Esophagus muscularis mucosa (tissue), 3 donors: ENCODE results near the gene SYNPO2L.
A peak's percentile ranks its signal among the peaks of the same experiment; 100 is the strongest.

Source experiments
- POLR2A ChIP-seq: fragments of 450-650 bp; IDR thresholded peaks from one replicate; pipeline ENCODE4 v1.6.1; 2017; ENCODE audit warnings: antibody characterized with exemption, moderate library complexity, mild to moderate bottlenecking, low read depth
- TF ChIP-seq, protein P1 (sequence below), 3 experiments: fragments of 200-600 bp in 2 of 3; fragments of 450-650 bp in 1 of 3; sonication (generic) in 2 of 3; IDR thresholded peaks; one replicate each; pipeline ENCODE4 v1.5.1; 2017 to 2019; ENCODE audit warnings: antibody characterized with exemption in 3 of 3, mild to moderate bottlenecking in 2 of 3, moderate library complexity in 1 of 3

DNA sequence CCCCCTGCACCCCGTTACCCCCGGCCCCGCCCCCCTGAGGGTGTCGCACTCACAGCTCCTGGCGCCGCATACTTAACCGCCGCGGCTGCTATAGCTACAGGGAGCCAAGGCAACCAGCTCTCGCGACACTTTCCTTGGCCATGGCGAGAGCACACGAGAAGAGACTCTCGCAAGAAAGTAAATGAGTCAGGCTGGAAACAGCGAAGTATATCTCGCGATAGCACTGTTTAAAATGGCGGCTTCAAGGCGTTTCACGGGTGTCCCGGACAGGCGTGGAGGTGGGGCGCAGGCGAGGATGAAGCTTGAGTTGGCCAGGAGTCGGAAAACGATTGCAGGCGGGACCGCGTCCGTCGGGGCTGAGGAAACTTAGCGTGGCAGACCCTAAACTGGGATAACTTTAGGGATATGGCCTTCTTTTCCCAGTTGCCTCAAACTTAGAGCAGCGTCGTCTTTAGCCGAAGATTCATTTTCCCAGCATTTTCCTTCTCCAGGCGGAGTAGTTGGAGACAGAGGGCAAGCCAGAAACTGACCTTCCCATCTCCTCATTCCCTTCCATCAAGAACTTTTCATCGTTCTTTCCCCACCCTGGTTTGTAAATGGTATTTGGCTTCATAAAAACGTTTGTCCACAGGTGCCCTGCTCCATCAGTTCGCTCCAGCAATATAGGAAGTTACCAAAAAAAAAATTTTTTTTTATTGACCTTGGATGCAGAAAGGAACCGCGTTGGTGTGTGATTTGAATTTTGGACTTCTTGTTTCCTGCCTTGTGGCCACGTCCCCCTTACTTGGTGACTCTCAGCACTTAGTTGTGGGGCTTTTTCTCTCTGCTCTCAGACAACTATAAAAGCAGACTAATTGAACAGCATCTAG, 29.7 kb downstream of the SYNPO2L start:
- TF ChIP-seq, protein P1, sequence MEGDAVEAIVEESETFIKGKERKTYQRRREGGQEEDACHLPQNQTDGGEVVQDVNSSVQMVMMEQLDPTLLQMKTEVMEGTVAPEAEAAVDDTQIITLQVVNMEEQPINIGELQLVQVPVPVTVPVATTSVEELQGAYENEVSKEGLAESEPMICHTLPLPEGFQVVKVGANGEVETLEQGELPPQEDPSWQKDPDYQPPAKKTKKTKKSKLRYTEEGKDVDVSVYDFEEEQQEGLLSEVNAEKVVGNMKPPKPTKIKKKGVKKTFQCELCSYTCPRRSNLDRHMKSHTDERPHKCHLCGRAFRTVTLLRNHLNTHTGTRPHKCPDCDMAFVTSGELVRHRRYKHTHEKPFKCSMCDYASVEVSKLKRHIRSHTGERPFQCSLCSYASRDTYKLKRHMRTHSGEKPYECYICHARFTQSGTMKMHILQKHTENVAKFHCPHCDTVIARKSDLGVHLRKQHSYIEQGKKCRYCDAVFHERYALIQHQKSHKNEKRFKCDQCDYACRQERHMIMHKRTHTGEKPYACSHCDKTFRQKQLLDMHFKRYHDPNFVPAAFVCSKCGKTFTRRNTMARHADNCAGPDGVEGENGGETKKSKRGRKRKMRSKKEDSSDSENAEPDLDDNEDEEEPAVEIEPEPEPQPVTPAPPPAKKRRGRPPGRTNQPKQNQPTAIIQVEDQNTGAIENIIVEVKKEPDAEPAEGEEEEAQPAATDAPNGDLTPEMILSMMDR (IDR thresholded peaks at IDR 0.05) = peak in 1 of 3 experiments; percentile 12
- TF ChIP-seq POLR2A = no peak
